Stimulated activated naive CD8-positive, alpha-beta T cell treated with anti-CD3 and anti-CD28 coated beads, Interleukin-15, Interleukin-2, amounts not matched to agents 100 ng/mL and 50 ng/mL, for 24 hours (primary cell): ENCODE results near the gene ITGB6.
"Not testable (repeated sequence)": the region's sequence is repeated elsewhere in the genome, so short reads cannot be mapped to it uniquely, and the experiment has no call there.

ENCODE experiments used
- H3K27ac Mint-ChIP-seq: one replicate; pipeline ENCODE4 v1.8.0; 2021; ENCODE audit warnings: mild to moderate bottlenecking, mixed read lengths
- H3K27me3 Mint-ChIP-seq: one replicate; pipeline ENCODE4 v1.8.0; 2021; ENCODE audit warnings: mixed read lengths
- H3K36me3 Mint-ChIP-seq: one replicate; pipeline ENCODE4 v1.8.0; 2021; ENCODE audit warnings: low read depth, mixed read lengths
- H3K4me1 Mint-ChIP-seq: one replicate; pipeline ENCODE4 v1.8.0; 2021; ENCODE audit warnings: low read depth, mixed read lengths
- H3K4me3 Mint-ChIP-seq: one replicate; pipeline ENCODE4 v1.8.0; 2021; ENCODE audit warnings: mild to moderate bottlenecking, mixed read lengths
- H3K9me3 Mint-ChIP-seq: one replicate; pipeline ENCODE4 v1.8.0; 2021; ENCODE audit warnings: mixed read lengths

ITGB6 gene

DNA sequence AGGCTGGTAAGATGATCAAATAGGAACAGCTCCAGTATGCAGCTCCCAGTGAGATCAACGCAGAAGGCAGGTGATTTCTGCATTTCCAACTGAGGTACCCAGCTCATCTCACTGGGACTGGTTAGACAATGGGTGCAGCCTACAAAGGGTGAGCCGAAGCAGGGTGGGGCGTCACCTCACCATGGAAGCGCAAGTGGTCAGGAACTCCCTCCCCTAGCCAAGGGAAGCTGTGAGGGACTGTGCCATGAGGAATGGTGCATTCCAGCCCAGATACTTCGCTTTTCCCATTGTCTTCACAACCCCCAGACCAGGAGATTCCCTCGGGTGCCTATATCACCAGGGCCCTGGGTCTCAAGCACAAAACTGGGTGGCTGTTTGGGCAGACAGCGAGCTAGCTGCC is 19.4 kb downstream of the ITGB6 start:
- H3K4me3 Mint-ChIP-seq, H3K27me3 Mint-ChIP-seq, H3K36me3 Mint-ChIP-seq: not testable (repeated sequence)

DNA sequence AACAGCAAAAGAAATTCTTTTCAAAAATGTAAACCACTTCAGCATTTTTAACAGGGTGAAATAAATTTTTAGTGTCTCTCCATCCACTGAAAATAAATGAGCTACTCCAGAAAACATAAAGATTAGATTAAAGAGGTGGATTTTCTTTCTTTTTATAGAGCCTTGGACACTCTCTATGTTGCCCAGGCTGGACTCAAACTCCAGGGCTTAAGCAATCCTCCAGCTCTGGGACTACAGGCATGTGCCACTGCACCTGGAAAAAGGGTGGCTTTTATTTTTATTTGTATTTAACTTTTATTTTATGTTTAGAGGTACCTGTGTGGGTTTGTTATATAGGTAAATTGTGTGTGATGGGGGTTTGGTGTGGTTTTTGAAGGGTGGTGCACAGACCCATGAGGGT is 19.9 kb downstream of the ITGB6 start:
- peaks cover 5% of the 10 kb centered on the region for H3K4me1 Mint-ChIP-seq
- no peak overlapping the region for H3K4me3 Mint-ChIP-seq
- H3K27me3 Mint-ChIP-seq = peaks cover 3% of the 10 kb centered on the region
- H3K9me3 Mint-ChIP-seq = no peaks in the 10 kb centered on the region
- no peak overlapping the region for H3K27ac Mint-ChIP-seq
- H3K36me3 Mint-ChIP-seq = no peaks in the 10 kb centered on the region

More for the DNA sequence above, 19.4 kb downstream of the ITGB6 start:
- H3K27ac Mint-ChIP-seq, H3K9me3 Mint-ChIP-seq, H3K4me1 Mint-ChIP-seq: not testable (repeated sequence)

DNA sequence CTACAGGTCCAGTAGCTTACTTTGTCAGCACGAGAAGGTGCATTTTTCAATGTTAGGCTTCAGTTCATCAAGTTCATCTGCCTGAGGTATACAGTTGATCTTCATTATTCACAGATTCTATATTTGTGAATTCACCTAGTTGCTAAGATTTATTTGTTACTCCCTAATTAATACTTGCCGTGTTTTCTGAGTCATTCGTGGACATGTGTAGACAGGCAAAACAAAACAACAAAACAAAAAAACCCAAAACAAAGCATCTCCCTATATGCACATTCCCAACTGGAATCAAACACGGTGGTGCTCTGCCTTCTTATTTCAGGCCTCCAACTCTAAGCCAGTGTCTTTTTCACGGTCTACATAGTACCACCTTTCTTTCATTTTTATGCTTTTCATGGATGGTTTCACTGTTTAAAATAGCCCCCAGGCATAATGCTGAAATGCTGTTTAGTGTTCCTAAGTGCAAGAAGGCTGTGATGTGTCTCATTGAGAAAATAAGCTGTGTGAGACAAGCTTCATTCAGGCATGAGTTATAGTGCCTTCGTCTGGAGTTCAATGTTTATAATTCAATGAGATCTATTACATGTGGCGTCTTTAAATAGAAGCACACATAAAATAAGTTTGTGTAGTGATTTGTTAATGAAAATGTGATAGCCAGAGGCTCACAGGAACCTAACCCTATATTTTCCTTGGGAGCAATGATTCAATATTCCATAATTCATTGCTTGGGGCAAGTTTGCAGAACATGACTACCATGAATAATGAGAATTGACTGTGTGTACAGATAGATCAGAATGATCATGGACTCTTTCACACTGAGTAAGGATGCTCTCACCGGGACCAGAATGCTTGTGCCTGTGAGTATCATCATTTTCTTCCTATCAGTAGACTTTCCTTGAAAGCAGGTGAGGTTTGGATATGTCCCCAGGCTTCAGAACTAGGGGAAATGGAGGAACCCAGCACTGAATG is 24.6 kb downstream of the ITGB6 start:
- H3K4me1 Mint-ChIP-seq = no peaks in the 10 kb centered on the region
- H3K9me3 Mint-ChIP-seq = no peaks in the 10 kb centered on the region
- H3K27ac Mint-ChIP-seq = no peak overlapping the region
- H3K4me3 Mint-ChIP-seq = no peak overlapping the region
- no peaks in the 10 kb centered on the region for H3K27me3 Mint-ChIP-seq
- no peaks in the 10 kb centered on the region for H3K36me3 Mint-ChIP-seq

DNA sequence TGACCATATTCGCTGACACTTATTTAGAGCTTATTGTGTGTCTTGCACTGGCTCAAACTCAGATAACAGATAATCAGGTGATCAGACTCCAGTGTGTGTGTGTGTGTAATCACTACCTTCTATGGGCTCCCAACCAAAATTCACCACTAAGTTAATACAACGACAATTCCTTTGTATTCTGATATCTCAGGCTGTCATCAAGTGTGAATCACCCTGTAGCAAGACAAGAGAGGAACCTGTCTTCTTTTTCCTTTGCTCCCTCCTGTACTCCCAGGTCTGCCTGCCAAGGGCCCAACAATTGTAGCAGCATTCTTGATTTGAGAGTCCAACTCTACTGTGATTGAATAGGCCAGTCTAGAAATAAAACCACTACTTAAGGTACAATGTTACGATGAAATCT is 25.8 kb downstream of the ITGB6 start:
- Mint-ChIP-seq H3K4me3 (no peak overlapping the region), H3K4me1 (no peaks in the 10 kb centered on the region), H3K27me3 (no peaks in the 10 kb centered on the region), H3K27ac (no peak overlapping the region), H3K9me3 (no peaks in the 10 kb centered on the region), H3K36me3 (no peaks in the 10 kb centered on the region)

DNA sequence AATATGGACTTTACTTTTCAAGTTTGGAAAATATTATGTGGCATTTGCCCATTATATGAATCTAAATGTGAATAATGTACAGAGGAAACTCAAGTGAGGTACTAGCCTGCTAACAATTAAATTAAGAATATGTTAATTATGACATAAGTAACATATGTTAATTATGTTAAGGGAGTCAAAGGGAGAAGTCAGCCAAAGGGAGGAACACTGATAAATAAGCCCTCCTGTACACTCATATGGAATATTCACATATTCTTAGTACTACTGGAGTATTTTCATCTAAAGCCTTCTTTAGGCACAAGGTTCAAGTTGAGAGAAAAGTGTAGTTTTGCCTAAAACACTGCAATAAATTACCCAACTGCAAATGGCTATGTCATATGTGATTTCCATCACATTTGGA is 30.1 kb downstream of the ITGB6 start:
- H3K9me3 Mint-ChIP-seq = no peaks in the 10 kb centered on the region
- H3K36me3 Mint-ChIP-seq = no peaks in the 10 kb centered on the region
- no peak overlapping the region for H3K27ac Mint-ChIP-seq
- H3K4me3 Mint-ChIP-seq = no peak overlapping the region
- H3K27me3 Mint-ChIP-seq = no peaks in the 10 kb centered on the region
- H3K4me1 Mint-ChIP-seq = no peaks in the 10 kb centered on the region

DNA sequence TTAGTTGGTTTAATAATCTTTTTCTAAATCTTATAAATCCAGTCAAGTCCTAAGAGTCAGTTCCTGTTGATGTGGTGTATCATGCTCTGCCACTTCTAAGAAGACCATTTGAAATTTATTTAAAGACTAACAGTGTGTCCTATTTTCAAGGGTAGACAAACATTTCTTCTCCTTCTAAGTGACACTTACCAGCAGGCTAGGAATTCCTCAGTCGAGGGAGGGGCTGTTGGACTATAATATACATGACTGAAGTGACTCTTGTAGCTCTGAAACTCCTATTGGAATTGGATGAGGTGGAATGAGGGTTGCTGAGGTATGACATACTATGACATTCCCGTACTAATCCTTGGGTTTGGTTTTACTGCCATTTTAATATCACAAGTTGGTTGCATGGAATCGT is 30.6 kb downstream of the ITGB6 start:
- H3K27ac Mint-ChIP-seq = no peak overlapping the region
- no peaks in the 10 kb centered on the region for H3K36me3 Mint-ChIP-seq
- H3K4me1 Mint-ChIP-seq = no peaks in the 10 kb centered on the region
- no peaks in the 10 kb centered on the region for H3K27me3 Mint-ChIP-seq
- no peak overlapping the region for H3K4me3 Mint-ChIP-seq
- H3K9me3 Mint-ChIP-seq = no peaks in the 10 kb centered on the region

DNA sequence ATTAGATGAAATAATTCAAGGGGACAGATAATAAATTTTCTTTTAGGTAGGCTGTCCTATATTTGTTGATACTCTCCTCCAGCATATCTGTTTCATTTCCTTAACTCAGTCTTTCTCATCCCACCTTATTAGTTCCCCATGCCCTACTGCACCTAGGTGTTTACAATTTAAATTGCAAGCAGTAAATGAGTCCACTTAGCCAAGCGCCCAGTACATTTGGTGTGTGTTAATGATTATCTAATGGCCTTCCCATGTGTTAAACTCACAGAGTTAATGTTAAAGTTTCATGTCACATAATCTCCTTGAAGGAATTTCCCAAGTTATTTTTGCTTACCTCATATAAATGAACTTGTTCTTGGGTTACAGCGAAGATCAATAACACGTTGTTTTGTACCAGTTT is 31.2 kb downstream of the ITGB6 start:
- H3K9me3 Mint-ChIP-seq = no peaks in the 10 kb centered on the region
- no peak overlapping the region for H3K27ac Mint-ChIP-seq
- no peaks in the 10 kb centered on the region for H3K36me3 Mint-ChIP-seq
- no peak overlapping the region for H3K4me3 Mint-ChIP-seq
- H3K27me3 Mint-ChIP-seq = no peaks in the 10 kb centered on the region
- H3K4me1 Mint-ChIP-seq = no peaks in the 10 kb centered on the region

DNA sequence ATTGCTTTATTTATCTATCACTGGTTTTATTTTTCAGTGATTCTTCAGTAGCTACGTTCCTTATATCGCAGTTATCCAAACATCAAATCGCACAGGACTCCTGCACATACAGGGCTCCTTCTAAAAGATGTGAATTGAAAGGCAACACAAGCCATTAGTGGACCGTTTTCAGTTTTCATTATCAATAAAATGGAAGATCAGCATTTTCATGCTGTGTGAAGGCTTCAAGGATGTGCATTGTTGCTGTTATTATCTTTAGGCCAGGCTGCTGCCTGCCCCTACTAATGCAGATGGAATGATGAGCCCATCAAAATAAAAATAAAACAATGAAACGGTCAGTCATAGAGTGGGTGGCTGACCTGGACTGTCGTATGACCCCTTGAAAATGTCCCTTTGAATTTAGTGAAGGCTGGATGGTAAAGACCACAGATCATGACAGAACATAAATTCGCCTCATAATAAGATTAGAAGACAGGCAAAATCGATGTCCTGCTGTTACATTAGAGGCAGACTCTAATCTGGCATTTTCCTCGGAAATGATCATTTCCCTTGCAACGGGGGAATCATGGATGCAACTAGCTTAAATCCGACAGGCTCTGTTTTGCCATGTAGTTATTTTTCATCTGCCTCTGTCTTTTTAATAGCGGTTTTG is 32.9 kb downstream of the ITGB6 start:
- Mint-ChIP-seq H3K4me3 (no peak overlapping the region), H3K9me3 (no peaks in the 10 kb centered on the region), H3K27ac (no peak overlapping the region), H3K4me1 (no peaks in the 10 kb centered on the region), H3K27me3 (no peaks in the 10 kb centered on the region), H3K36me3 (no peaks in the 10 kb centered on the region)

DNA sequence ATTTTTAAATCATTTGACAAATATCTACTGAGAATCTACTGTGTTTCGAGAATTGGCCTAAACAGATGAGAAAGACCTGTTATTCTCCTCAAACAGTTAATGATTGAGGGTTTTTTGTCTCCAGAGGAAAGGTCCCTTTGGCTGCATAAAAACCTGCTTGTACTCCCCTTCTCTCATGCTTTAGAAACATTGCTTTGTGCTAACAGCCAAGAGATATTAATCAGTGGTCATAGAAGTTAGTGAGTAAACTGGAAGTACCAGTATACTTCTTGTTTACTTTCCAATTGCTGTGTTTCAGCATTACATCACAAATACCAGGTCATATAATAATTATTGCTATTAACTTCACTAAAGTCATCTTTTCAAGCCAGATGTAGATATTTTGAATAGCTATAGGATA is 34.1 kb downstream of the ITGB6 start:
- Mint-ChIP-seq H3K27ac (no peak overlapping the region), H3K27me3 (no peaks in the 10 kb centered on the region), H3K36me3 (no peaks in the 10 kb centered on the region), H3K9me3 (no peaks in the 10 kb centered on the region), H3K4me1 (no peaks in the 10 kb centered on the region), H3K4me3 (no peak overlapping the region)

DNA sequence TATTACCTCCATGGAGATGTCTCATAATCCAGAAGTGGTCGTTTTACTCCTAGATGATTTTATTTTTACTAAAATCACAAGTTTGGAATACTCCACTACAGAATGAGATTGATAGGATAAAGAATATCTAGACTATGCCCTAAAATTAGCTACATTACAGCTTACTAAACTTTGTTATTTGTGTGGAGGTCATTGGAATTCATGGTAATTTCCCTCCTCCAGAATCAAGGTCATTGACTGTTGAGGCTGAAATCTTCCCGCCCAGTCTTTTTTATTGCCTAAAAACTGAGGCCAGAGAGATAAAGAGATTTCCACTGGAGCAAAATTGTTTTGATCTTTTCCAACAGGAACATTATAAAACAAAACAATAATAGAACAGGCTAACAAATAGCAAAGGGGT is 35.0 kb downstream of the ITGB6 start:
- H3K9me3 Mint-ChIP-seq = no peaks in the 10 kb centered on the region
- no peak overlapping the region for H3K27ac Mint-ChIP-seq
- no peaks in the 10 kb centered on the region for H3K4me1 Mint-ChIP-seq
- no peak overlapping the region for H3K4me3 Mint-ChIP-seq
- H3K36me3 Mint-ChIP-seq = no peaks in the 10 kb centered on the region
- H3K27me3 Mint-ChIP-seq = peaks cover 3% of the 10 kb centered on the region

DNA sequence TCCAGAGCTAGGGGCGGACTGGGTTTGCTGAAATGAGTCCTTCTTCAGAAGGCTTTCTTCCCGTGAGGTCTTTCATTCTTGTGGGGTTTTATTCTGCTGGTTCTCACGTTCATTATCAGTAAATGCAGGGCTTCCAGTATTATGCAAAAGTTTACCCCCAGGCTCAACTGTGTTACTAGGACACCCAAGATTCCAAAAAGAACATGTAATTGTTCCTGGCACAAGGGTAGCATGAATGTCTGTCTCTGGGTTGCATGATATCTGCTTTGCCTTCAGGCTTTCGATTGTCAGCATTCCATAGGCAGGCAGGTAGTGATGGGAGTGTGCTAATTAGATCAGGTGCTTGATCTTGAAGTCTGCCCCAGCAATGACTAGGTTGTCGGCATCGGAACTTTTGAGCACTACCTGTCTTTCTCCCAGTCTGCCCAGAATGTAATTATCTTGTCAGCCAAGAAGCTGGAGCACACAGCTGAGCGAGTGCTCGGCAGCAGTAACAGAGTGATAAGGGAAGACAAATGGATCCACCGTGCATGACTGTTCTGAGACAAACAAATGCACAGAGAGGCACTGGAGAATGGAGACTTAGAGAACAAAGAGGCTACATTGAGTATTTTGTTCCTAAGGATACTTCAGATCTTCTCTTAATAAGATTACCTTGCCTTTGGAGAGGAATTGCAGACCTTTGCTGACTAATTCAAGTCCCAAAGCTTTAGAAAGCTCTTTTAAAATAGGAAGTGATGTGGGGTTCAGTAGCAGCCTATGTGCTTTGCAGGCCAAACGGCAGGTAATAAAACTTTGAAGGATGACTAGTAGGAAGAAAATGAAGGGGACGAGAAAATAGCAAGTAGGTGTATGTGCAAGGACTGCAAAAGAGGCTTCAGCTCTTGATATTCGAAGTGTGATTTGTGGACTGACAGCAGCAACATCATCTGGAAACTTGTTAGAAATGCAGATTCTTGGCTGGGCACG is 41.9 kb downstream of the ITGB6 start:
- H3K9me3 Mint-ChIP-seq = no peaks in the 10 kb centered on the region

DNA sequence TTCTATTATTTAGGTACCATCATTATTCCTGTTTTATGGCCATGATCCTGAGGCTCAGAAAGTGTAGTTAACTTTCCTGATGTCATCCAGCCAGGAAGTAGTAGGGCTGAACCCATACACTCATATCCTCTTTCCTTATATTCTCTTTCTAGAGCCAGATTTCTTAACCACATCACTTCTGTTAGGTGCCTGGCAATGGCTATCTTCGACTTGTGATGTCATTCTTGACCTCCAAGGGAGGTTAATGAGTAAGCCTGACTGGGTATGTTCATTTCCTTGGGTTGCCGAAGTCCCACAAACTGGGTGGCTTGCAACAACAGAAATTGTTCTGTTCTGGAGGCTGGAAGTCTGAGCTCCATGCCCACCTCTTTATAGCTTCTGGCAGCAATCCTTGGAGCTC is 43.4 kb downstream of the ITGB6 start:
- Mint-ChIP-seq H3K36me3 (no peaks in the 10 kb centered on the region), H3K4me1 (no peaks in the 10 kb centered on the region), H3K27ac (no peak overlapping the region), H3K27me3 (peaks cover 8% of the 10 kb centered on the region), H3K9me3 (no peaks in the 10 kb centered on the region), H3K4me3 (no peak overlapping the region)

More for the DNA sequence above, 41.9 kb downstream of the ITGB6 start:
- Mint-ChIP-seq H3K4me1 (no peaks in the 10 kb centered on the region), H3K36me3 (no peaks in the 10 kb centered on the region), H3K4me3 (no peak overlapping the region), H3K27ac (no peak overlapping the region), H3K27me3 (peaks cover 8% of the 10 kb centered on the region)

DNA sequence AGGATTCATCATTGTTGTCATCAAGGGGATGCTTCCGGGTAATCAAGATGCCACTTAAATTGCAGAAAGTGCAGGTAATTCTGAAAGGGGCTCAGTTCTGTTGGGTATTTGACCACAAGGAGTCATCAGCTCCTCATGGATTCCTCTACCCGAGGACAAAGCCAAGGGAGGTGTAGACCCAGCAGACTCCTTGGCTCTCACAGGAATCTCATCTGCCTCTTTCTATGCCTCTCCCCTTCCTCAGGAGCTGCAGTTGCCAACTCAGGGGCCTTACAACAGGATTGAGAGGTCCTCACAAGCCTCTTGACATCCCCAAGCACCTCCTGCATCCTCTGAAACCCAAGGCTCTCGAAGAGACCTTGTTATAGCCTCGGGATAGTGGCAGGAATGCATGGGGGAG is 44.0 kb downstream of the ITGB6 start:
- no peaks in the 10 kb centered on the region for H3K36me3 Mint-ChIP-seq

DNA sequence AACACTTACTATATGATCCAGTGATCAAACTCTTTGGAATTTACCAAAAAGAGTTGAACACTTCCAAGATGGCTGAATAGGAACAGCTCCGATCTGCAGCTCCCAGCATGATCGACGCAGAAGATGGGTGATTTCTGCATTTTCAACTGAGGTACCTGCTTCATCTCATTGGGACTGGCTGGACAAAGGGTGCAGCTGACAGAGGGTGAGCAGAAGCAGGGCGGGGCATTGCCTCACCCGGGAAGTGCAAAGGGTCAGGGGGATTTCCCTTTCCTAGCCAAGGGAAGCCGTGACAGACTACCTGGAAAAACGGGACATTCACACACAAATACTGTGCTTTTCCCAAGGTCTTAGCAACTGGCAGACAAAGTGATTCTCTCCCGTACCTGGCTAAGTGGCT is 51.7 kb downstream of the ITGB6 start:
- not testable (repeated sequence) for H3K36me3 Mint-ChIP-seq, H3K4me3 Mint-ChIP-seq
- H3K27me3 Mint-ChIP-seq = peaks cover 10% of the 10 kb centered on the region

More for the DNA sequence above, 44.0 kb downstream of the ITGB6 start:
- H3K4me3 Mint-ChIP-seq = no peak overlapping the region
- H3K27me3 Mint-ChIP-seq = peaks cover 8% of the 10 kb centered on the region
- no peaks in the 10 kb centered on the region for H3K9me3 Mint-ChIP-seq
- H3K4me1 Mint-ChIP-seq = no peaks in the 10 kb centered on the region
- H3K27ac Mint-ChIP-seq = no peak overlapping the region

DNA sequence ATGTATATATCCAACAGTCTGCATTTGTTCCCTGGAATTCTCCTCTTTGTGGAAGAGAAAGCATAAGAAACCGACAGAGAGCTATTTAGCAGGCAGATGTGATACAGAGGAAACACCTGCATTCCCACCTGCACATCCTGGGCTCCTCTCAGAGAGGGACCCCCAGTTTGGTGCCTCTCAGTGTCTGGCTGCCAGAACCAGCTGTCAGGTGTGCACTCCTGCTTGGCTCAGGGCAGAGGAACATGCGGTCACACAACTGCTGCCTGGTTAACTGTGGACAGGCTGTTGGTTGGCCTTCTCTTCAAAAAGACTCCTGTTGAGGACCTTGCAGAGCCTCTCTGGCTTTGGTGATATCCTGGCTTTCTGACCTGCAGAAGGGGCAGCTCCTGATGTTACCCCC is 54.6 kb downstream of the ITGB6 start:
- Mint-ChIP-seq H3K27ac (no peak overlapping the region), H3K36me3 (no peaks in the 10 kb centered on the region), H3K4me3 (no peak overlapping the region), H3K9me3 (no peaks in the 10 kb centered on the region), H3K27me3 (peaks cover 11% of the 10 kb centered on the region), H3K4me1 (no peaks in the 10 kb centered on the region)

More for the DNA sequence above, 51.7 kb downstream of the ITGB6 start:
- not testable (repeated sequence) for H3K9me3 Mint-ChIP-seq, H3K27ac Mint-ChIP-seq, H3K4me1 Mint-ChIP-seq
